HG02870 (cell line): ENCODE data around the gene GMDS.

Experiments
- ATAC-seq: cut with Tn5 transposase; IDR thresholded peaks from one replicate; pipeline ENCODE4 v1.9.1; 2021; ENCODE audit warnings: mild to moderate bottlenecking, moderate library complexity; ENCODE audit not compliant: unreplicated experiment

GMDS gene

GRCh38 chr6:1622220-1622850 lies 623.1 kb downstream of the GMDS start:
- ATAC-seq = no peak

- no peak for ATAC-seq
Observed at GRCh38 chr6:1621070-1621701, 624.2 kb downstream of the GMDS start.

DNA sequence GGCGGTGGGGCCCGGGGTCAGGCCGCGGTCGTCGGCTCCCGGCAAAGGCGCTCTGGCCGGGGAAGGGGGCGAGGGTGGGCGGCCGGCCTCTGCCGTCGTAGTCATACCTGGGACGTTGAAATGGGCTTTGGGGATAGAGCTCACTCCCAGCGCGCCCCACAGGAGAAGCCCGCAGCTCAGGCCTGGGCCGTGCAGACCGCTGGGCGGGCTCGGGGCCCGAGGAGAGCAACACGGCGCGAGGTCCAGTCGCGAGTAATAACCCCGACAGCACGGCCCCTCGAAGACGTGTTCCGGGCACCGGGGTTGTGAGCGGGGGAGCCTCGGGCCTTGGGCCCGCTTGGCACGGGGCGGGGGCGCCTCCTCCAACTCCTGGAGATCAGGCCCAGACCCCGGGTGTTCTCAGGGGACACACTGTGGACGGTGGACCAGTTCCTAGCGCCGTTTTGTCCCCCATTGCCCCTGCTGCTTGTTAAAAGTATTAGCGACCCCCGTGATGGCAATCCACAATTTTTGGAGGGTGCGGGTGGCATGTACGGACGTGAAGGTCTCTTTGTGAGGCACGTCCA lies 624.8 kb downstream of the GMDS start:
- ATAC-seq = no peak

GRCh38 chr6:1619673-1620503 lies 625.5 kb downstream of the GMDS start:
- ATAC-seq = no peak

- no peak for ATAC-seq
Observed at GRCh38 chr6:1619098-1619672, 626.2 kb downstream of the GMDS start.

GRCh38 chr6:1618311-1619097 lies 626.9 kb downstream of the GMDS start:
- ATAC-seq = no peak

DNA sequence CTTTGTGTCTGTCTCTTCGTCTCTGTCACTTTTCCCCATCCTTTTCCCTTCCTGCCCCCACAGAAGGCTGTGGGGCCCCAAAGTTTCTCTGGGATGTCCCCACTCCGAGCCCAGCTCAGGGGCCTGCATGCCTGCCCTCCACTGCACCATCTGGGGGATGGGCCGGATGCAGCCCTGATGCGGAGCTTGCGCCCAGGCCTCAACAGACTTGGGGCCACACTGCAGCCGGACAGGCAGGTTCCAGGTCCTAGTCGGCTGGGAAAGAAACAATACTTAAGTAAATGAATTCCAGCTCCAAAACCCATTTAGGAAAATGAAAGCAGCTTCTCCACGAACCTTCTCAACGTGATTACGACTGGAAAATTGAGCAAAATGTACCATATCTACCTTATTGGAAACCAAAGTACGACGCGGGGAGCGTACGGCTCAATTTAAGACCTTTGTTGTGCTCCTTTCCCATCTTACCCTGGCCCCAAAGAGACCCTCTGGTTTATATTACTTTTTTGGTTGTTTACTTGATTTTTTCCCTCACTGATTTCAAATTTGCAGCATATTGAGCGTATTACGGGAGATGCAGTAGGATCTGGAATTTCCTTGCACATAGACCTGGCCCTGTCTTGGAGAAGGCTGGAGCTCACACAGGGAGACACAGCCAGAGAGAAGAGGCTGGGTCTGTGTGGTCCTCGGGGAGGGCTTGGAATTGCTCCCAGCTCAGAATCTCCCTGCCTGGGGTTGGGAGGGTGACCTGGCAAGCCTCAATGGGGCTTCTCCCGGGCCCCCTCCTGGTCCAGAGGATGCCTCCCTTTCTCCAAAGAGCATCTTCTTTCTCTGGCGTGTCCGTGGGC lies 627.7 kb downstream of the GMDS start:
- ATAC-seq = no peak

GRCh38 chr6:1616701-1617463 lies 628.5 kb downstream of the GMDS start:
- ATAC-seq = no peak

- ATAC-seq = no peak
Observed at GRCh38 chr6:1615853-1616420, 629.5 kb downstream of the GMDS start.

DNA sequence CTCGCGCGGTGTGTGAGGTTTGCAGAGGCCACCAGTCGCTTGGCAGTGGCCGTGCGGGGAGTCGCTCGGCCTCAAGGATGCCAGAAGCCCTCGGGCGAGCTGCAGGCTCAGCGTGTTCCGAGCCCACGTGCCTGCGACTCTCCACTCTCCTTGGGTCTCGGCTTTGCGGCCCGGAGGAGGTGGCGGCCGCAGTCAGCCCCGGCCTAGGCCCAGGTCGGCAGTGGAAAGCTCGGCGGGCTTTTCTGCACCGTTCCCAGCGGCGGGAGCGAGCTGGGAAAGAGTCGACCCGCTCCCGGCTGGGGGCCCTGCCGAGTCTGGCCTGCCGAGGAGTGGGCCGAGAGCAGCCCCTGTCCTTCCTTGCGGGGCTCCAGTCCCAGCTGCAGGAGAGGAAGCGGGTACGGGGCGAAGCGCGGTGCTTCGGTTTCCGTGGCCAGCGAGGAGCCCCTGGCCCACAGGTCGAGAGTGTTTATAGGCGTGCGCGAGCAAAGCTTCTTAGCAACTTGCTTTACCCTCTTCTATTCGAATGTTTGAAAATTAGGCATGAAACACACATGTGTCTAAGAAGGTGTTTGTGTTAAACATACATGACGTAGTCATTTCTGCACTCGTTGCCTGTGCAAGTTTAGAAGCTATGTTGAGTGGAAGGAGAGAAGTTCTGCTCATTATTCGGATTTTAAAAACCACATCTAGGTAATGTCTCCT lies 630.1 kb downstream of the GMDS start:
- no peak for ATAC-seq

GRCh38 chr6:1614448-1615150 lies 630.8 kb downstream of the GMDS start:
- no peak for ATAC-seq

- no peak for ATAC-seq
Observed at GRCh38 chr6:1613688-1614447, 631.5 kb downstream of the GMDS start.

DNA sequence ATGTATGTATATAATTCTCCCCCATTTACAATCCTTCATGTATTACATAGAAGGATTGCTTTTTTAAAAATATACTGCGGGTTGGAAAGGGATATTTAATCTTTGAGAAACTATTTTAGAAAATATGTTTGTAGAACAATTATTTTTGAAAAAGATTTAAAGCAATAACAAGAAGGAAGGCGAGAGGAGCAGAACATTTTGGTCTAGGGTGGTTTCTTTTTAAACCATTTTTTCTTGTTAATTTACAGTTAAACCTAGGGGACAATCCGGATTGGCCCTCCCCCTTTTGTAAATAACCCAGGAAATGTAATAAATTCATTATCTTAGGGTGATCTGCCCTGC lies 632.1 kb downstream of the GMDS start:
- no peak for ATAC-seq

GRCh38 chr6:1612974-1613306 lies 632.5 kb downstream of the GMDS start:
- no peak for ATAC-seq

DNA sequence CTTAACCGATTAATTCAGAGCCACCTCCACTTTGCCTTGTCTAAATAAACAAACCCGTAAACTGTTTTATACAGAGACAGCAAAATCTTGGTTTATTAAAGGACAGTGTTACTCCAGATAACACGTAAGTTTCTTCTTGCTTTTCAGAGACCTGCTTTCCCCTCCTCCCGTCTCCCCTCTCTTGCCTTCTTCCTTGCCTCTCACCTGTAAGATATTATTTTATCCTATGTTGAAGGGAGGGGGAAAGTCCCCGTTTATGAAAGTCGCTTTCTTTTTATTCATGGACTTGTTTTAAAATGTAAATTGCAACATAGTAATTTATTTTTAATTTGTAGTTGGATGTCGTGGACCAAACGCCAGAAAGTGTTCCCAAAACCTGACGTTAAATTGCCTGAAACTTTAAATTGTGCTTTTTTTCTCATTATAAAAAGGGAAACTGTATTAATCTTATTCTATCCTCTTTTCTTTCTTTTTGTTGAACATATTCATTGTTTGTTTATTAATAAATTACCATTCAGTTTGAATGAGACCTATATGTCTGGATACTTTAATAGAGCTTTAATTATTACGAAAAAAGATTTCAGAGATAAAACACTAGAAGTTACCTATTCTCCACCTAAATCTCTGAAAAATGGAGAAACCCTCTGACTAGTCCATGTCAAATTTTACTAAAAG lies 633.0 kb downstream of the GMDS start:
- no peak for ATAC-seq

DNA sequence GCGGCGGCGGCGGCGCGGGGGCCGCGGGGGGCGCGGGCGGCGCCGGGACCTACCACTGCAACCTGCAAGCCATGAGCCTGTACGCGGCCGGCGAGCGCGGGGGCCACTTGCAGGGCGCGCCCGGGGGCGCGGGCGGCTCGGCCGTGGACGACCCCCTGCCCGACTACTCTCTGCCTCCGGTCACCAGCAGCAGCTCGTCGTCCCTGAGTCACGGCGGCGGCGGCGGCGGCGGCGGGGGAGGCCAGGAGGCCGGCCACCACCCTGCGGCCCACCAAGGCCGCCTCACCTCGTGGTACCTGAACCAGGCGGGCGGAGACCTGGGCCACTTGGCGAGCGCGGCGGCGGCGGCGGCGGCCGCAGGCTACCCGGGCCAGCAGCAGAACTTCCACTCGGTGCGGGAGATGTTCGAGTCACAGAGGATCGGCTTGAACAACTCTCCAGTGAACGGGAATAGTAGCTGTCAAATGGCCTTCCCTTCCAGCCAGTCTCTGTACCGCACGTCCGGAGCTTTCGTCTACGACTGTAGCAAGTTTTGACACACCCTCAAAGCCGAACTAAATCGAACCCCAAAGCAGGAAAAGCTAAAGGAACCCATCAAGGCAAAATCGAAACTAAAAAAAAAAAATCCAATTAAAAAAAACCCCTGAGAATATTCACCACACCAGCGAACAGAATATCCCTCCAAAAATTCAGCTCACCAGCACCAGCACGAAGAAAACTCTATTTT lies 633.7 kb downstream of the GMDS start:
- ATAC-seq = no peak
